Aorta (tissue), 5 donors: ENCODE measurements around the gene ITGB8. TPM values are rescaled to one million over a fixed set of nuclear protein-coding genes. Genes with fewer than 3 reads are reported as not detected.

ENCODE experiments used
- ATAC-seq: fragments of 200-7000 bp; cut with Tn5 transposase; one replicate; pipeline ENCODE4 v1.9.1; 2022; ENCODE audit warnings: moderate library complexity; ENCODE audit not compliant: low FRiP score
- DNase-seq, 2 donors: peaks; one replicate each; pipeline ENCODE4 v3.0.0-alpha.2; 2020
- H3K27ac ChIP-seq, 2 donors: one replicate each; pipeline ENCODE4 v1.5.1; 2013; ENCODE audit warnings: low read length in 2 of 2, mild to moderate bottlenecking in 2 of 2, moderate library complexity in 2 of 2, control low read depth in 1 of 2, inconsistent platforms in 1 of 2, low read depth in 1 of 2
- H3K27me3 ChIP-seq, 2 donors: one replicate each; pipeline ENCODE4 v1.6.1; 2013; ENCODE audit warnings: control low read depth in 1 of 2, low read length in 1 of 2, mild to moderate bottlenecking in 1 of 2, moderate library complexity in 1 of 2; ENCODE audit not compliant: insufficient read depth in 2 of 2, control insufficient read depth in 1 of 2
- H3K36me3 ChIP-seq, 2 donors: one replicate each; pipeline ENCODE4 v1.6.1; 2013; ENCODE audit warnings: control low read depth in 1 of 2, low read length in 1 of 2, mild to moderate bottlenecking in 1 of 2; ENCODE audit not compliant: insufficient read depth in 2 of 2, control insufficient read depth in 1 of 2
- H3K4me1 ChIP-seq, 2 donors: one replicate each; pipeline ENCODE4 v1.6.1; 2013; ENCODE audit warnings: low read length in 2 of 2, control low read depth in 1 of 2, mild to moderate bottlenecking in 1 of 2, moderate library complexity in 1 of 2; ENCODE audit not compliant: insufficient read depth in 2 of 2, control insufficient read depth in 1 of 2
- H3K4me3 ChIP-seq, 2 donors: one replicate each; pipeline ENCODE4 v1.5.1; 2013; ENCODE audit warnings: low read length in 2 of 2, control low read depth in 1 of 2, mild to moderate bottlenecking in 1 of 2
- H3K9me3 ChIP-seq: one replicate; pipeline ENCODE4 v1.6.1; 2013; ENCODE audit warnings: mild to moderate bottlenecking, low read length; ENCODE audit not compliant: control insufficient read depth
- WGBS, 2 donors: extraction: QIAGEN DNeasy Blood & Tissue Kit; methylation state at CpG; one replicate each; pipeline ENCODE4 v1.1.7; 2013; 5-methylcytosine and 5-hydroxymethylcytosine counted together
- intact Hi-C, 2 donors: fragments of 100-400 bp; cut with DNase I; formaldehyde crosslinking; loops; one replicate each; pipeline versions ENCODE4 v1.14.2 to v1.15.0; 2022
- long read RNA-seq, 2 donors: library from polyadenylated mRNA; unstranded; transcript quantifications; one replicate each; pipeline ENCODE4 v2.0.0, GENCODE V29; 2020 to 2021
- polyA plus RNA-seq, 2 donors: library from polyadenylated mRNA; stranded (reverse); fragments of 200-250 nt; gene quantifications; one replicate each; pipeline ENCODE4 v1.2.3, GENCODE V29; 2013
- total RNA-seq, 2 donors: library from RNA; stranded (reverse); fragmentation: NEBNext Ultra II Directional; extraction: Animal tissue kit (Norgen Biotek cat#: 25700); gene quantifications; one replicate each; pipeline ENCODE4 v1.2.1, GENCODE V29; 2021
- donor health status: healthy with polysubstance abuse.
- donor health status: Bipolar disorder and iron deficiency.
- donor health status: DM: no; HTN: no; CAD: no.
- donor health status: DM: no; HTN: no; CAD: no.
- donor health status: DM: yes; HTN: yes; CAD: no.

Gene ITGB8
- total RNA-seq = 10 to 100 TPM; 12.0 to 24.7 TPM
- polyA plus RNA-seq = 1 to 10 TPM in 1 of 2 donors, under 1 TPM in 1; 0.63 to 1.1 TPM
- long read RNA-seq, donor 1, partial matches to known transcripts = 1 of 2 reads
- long read RNA-seq, donor 1, other reads (novel, unspliced or antisense) = 1 of 2 reads
- long read RNA-seq, donor 2, partial matches to known transcripts = 1 of 7 reads
- long read RNA-seq, donor 2, other reads (novel, unspliced or antisense) = 6 of 7 reads

DNA sequence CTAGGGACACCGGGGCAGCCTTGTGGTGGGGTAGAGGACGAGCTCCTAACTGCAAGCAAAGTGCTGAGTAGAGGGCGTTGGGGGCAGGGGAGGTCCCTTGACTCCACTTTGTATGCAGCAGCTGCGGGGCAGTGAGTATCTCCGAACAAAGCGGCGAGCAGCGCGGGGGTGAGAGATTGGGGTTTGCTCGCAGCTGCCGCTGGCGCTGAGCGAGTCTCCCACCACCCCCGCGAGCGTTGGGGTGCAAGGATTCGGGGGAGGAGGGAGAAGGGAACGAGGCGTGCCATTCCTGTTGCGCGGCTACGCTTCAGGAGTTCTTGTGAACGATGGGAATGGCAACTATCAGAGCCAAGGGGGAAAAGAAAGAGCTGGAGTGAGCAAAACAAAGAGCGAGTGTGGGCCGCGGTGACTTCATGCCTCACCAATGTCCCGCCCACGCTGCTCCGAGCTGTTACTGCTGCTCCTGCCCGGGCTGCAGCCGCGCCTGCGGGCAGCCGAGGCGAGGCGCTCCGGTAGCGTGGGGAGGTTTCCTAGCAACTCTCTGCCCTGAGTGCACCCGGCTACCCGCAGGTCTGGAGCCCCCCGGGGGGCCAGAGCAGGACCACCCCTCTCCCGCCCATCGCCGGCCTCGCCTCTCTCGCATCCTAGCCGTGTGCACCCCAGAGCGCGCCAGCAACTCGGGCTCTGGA, at the start of gene ITGB8:
ITGB8 (plus strand) TSS at position 662 of the 689 bp plus-strand sequence. CDS start 907 bp downstream, outside the sequence.
- H3K36me3 ChIP-seq = no peaks in the 10 kb centered on the region
- ATAC-seq = peak; percentile 95
- H3K9me3 ChIP-seq = no peaks in the 10 kb centered on the region
- peak within 1 kb of the TSS; percentile 59 to 83 for H3K4me3 ChIP-seq
- intact Hi-C loops = no loop called here
- H3K27me3 ChIP-seq = no peaks in the 10 kb centered on the region
- peak within 1 kb of the TSS; percentile 12 to 97 for H3K27ac ChIP-seq
- peak; percentile 93 to 95 for DNase-seq
- 0 to 1% methylated on average over 50 of the region's 50 CpGs for WGBS, 2 donors
- H3K4me1 ChIP-seq = no peaks in the 10 kb centered on the region

DNA sequence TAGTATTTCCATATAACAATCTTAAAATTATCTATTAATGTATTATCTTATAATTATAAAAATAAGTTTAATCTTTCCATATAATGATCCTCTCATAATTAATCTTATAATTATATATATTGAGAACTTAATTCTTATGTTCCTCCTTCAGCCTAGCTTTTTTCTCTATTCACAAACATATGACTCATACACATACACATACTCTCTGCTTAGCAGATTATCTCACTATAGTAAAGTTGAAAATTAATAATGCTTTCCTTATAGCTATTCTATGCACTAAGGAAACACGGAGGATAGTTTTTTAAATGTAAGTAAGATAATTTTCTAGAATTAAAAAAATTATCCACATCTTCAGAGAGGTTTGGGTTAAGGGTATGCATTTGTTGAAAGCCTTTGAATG, 47.7 kb upstream of the ITGB8 start:
- DNase-seq = no peak
- intact Hi-C loops = no loop called here
- Histone ChIP-seq H3K27me3 (no peaks in the 10 kb centered on the region), H3K4me3 (no peak overlapping the region), H3K27ac (no peak overlapping the region), H3K4me1 (no peaks in the 10 kb centered on the region), H3K9me3 (no peaks in the 10 kb centered on the region), H3K36me3 (no peaks in the 10 kb centered on the region)
- 75 to 80% methylated on average over 1 of the region's 1 CpG for WGBS, 2 donors
- ATAC-seq = no peak

DNA sequence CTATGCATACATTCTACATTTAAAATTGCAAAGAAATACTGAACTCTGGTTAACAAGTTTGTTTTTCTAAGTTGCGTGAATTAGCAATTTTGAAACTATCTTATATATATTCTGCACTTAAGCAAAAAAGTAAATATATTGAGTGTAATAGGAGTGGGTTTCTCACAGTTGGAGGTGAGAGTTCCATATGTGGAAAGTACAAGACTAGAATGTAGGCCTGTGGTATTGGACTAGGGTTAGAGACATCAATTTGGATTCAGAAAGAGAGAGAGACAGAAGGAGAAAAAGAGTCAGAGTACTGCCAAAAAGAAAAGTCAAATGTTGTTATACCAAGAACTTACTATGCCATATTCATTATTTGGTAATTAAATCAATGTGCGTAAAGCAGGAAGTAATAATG, 47.3 kb upstream of the ITGB8 start:
- H3K9me3 ChIP-seq = no peaks in the 10 kb centered on the region
- H3K27me3 ChIP-seq = no peaks in the 10 kb centered on the region
- ATAC-seq (no peak), DNase-seq (no peak)
- H3K36me3 ChIP-seq = no peaks in the 10 kb centered on the region
- intact Hi-C loops = no loop called here
- 96 to 99% methylated on average over 2 of the region's 2 CpGs for WGBS, 2 donors
- H3K4me1 ChIP-seq = no peaks in the 10 kb centered on the region
- no peak overlapping the region for H3K4me3 ChIP-seq
- H3K27ac ChIP-seq = no peak overlapping the region

- Histone ChIP-seq H3K4me3 (no peak overlapping the region), H3K4me1 (no peaks in the 10 kb centered on the region), H3K27me3 (no peaks in the 10 kb centered on the region), H3K36me3 (no peaks in the 10 kb centered on the region), H3K9me3 (no peaks in the 10 kb centered on the region), H3K27ac (no peak overlapping the region)
- ATAC-seq (no peak), DNase-seq (no peak)
- intact Hi-C loops = no loop called here
- WGBS, 2 donors = 84 to 89% methylated on average over 3 of the region's 3 CpGs
Measured at GRCh38 chr7:20284003-20284770, 46.5 kb upstream of the ITGB8 start.

DNA sequence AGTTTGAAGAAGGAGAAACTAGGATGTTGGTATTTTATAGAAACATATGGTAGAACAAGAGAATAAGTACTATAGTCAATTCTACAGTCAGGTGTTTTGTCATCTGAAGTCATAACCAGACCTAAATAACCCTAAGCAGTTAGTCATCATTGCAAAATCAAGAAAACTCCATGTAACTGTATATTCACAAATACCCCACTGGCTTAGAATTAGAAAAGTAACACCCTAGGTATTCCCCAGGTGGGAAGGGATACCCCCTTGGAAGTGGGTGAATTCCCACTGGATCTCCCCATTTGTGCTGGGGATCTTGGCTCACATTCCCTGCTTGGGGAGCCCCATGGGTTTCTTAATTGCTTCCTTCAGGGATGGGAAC, 45.9 kb upstream of the ITGB8 start:
- intact Hi-C loops = no loop called here
- Histone ChIP-seq H3K4me3 (no peak overlapping the region), H3K4me1 (no peaks in the 10 kb centered on the region), H3K27ac (no peak overlapping the region), H3K27me3 (no peaks in the 10 kb centered on the region), H3K36me3 (no peaks in the 10 kb centered on the region), H3K9me3 (no peaks in the 10 kb centered on the region)
- DNase-seq (no peak), ATAC-seq (no peak)

GRCh38 chr7:20287317-20287716, 43.4 kb upstream of the ITGB8 start:
- no peaks in the 10 kb centered on the region for H3K4me1 ChIP-seq
- H3K36me3 ChIP-seq = no peaks in the 10 kb centered on the region
- no peaks in the 10 kb centered on the region for H3K27me3 ChIP-seq
- H3K9me3 ChIP-seq = no peaks in the 10 kb centered on the region
- 87% methylated on average over 2 of the region's 2 CpGs for whole genome bisulfite sequencing, 2 donors
- ATAC-seq (no peak), DNase-seq (no peak)
- H3K27ac ChIP-seq = no peak overlapping the region
- intact Hi-C loops = no loop called here
- H3K4me3 ChIP-seq = no peak overlapping the region

- Histone ChIP-seq H3K9me3 (no peaks in the 10 kb centered on the region), H3K27ac (no peak overlapping the region), H3K4me1 (no peaks in the 10 kb centered on the region), H3K36me3 (no peaks in the 10 kb centered on the region), H3K27me3 (no peaks in the 10 kb centered on the region), H3K4me3 (no peak overlapping the region)
- 52 to 66% methylated on average over 2 of the region's 2 CpGs for WGBS, 2 donors
- no peak for ATAC-seq
- intact Hi-C loops = no loop called here
- DNase-seq = no peak
Measured at GRCh38 chr7:20288036-20288435, 42.7 kb upstream of the ITGB8 start.

DNA sequence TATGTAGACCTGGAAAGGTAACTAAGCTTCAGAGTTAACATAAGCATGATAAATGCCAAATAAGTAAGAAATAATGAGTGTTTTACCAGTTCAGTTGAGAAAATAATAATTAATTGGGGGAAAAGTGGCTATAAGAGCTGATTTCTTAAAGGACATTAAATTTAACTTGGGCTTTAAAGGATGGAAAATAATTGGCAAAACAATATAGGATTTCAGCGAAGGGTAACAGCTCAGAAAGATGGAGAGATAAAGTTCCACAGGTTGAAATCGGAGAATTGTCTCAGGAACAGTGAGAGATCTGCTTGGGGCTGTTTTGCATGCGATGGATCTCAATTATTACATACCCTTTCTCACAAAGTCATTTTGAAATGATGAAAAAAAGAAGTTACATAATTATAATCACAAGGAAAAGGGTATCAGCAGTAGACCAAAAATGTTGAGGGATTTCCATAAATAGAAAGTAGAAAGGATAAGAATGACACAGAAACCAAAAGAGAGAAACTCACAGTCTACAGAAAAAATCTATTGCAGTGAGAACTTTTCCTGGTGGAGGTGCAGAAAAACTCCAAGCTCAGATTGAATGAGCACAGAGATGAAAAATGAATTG, 40.1 kb upstream of the ITGB8 start:
- Histone ChIP-seq H3K27ac (no peak overlapping the region), H3K36me3 (no peaks in the 10 kb centered on the region), H3K4me3 (no peak overlapping the region), H3K4me1 (no peaks in the 10 kb centered on the region), H3K9me3 (no peaks in the 10 kb centered on the region), H3K27me3 (no peaks in the 10 kb centered on the region)
- ATAC-seq = no peak
- 58 to 68% methylated on average over 3 of the region's 3 CpGs for WGBS, 2 donors
- DNase-seq = no peak
- intact Hi-C loops = no loop called here
